ENCODE measurements around the gene BEST1. TPM values are rescaled to one million over a fixed set of nuclear protein-coding genes. Genes with fewer than 3 reads are reported as not detected.

The BEST1 gene
- 10 to 100 TPM; 33.2 to 53.2 (median 45.7) TPM for total RNA-seq

DNA sequence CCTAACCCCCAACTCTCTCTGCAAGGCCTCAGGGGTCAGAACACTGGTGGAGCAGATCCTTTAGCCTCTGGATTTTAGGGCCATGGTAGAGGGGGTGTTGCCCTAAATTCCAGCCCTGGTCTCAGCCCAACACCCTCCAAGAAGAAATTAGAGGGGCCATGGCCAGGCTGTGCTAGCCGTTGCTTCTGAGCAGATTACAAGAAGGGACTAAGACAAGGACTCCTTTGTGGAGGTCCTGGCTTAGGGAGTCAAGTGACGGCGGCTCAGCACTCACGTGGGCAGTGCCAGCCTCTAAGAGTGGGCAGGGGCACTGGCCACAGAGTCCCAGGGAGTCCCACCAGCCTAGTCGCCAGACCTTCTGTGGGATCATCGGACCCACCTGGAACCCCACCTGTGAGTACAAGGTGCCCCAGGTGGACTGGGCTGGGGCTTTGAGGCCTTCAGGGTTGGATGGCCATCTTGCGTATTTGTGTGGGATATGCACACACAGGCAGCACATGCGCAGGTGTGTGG is at the start of gene BEST1:
BEST1 (plus strand) TSS at position 317 of the 513 bp plus-strand sequence. CDS start 1,456 bp downstream, outside the sequence.
- Histone ChIP-seq H3K36me3 (no peaks in the 10 kb centered on the region), H3K27ac (peak within 1 kb of the TSS; percentile 74 to 94 (median 88)), H3K4me1 (peaks cover 0 to 63% (median 34%) of the 10 kb centered on the region in 4 donors), H3K4me3 (peak within 1 kb of the TSS in 3 of 4 donors; percentile 19 to 37 (median 25)), H3K27me3 (no peaks in the 10 kb centered on the region), H3K9me3 (no peaks in the 10 kb centered on the region)
- TF ChIP-seq CTCF (IDR thresholded peaks at IDR 0.05) (no peak), POLR2A (IDR thresholded peaks at IDR 0.05) (peak; percentile 42 to 46), EP300 (IDR thresholded peaks at IDR 0.05) (peak; percentile 62 to 87)
- DNase-seq (ENCODE audit: low spot score in 2 of 2), result no peak
- 61 to 62% methylated on average over 4 to 8 of the region's 8 CpGs for WGBS, 2 donors

GRCh38 chr11:61901397-61901796 is 48.8 kb upstream of the BEST1 start:
- TF ChIP-seq EP300 (IDR thresholded peaks at IDR 0.05), result no peak
- no peak for TF ChIP-seq POLR2A (IDR thresholded peaks at IDR 0.05)
- no peak for TF ChIP-seq CTCF (IDR thresholded peaks at IDR 0.05)
- WGBS, 2 donors, result 89 to 95% methylated on average over 7 to 10 of the region's 10 CpGs

DNA sequence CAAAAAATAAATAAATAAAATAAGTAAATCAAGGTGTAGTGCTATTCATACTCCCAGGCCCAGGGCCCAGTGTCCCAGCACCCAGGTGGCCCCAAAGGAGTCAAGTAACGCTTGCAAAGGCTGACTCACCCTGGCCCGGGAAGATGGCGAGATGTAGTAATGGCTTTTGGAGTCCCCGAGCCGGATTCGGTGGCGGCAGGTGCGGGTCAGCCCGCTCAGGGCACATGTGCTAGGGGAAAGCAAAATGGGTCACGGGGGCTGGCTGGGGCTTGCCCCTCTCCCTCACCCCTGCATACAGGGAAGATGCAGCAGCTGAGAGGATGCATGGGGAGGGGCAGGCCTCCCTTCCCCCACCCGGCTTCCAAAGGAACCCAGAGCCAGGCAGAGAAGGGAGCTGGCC is 47.8 kb upstream of the BEST1 start:
- no peak overlapping the region for H3K4me3 ChIP-seq
- peaks cover 0 to 28% (median 12%) of the 10 kb centered on the region in 4 donors for H3K4me1 ChIP-seq
- H3K27me3 ChIP-seq, result no peaks in the 10 kb centered on the region
- peaks cover 0 to 90% (median 4%) of the 10 kb centered on the region in 3 donors for H3K36me3 ChIP-seq
- H3K27ac ChIP-seq, result no peak overlapping the region
- no peak for TF ChIP-seq EP300 (IDR thresholded peaks at IDR 0.05)
- no peak for TF ChIP-seq CTCF (IDR thresholded peaks at IDR 0.05)
- no peak for TF ChIP-seq POLR2A (IDR thresholded peaks at IDR 0.05)
- WGBS, 2 donors, result 76 to 89% methylated on average over 11 of the region's 11 CpGs
- H3K9me3 ChIP-seq, result no peaks in the 10 kb centered on the region
- DNase-seq (ENCODE audit: low spot score in 2 of 2), result no peak

More at GRCh38 chr11:61901397-61901796, 48.8 kb upstream of the BEST1 start:
- H3K36me3 ChIP-seq, result peaks cover 0 to 90% (median 0%) of the 10 kb centered on the region in 3 donors
- peaks cover 0 to 33% (median 14%) of the 10 kb centered on the region in 4 donors for H3K4me1 ChIP-seq
- no peaks in the 10 kb centered on the region for H3K27me3 ChIP-seq
- no peak overlapping the region for H3K4me3 ChIP-seq
- no peaks in the 10 kb centered on the region for H3K9me3 ChIP-seq
- DNase-seq (ENCODE audit: low spot score in 2 of 2), result no peak
- H3K27ac ChIP-seq, result peak overlapping the region in 1 of 4 donors; percentile 96

GRCh38 chr11:61903845-61904244 is 46.3 kb upstream of the BEST1 start:
- peaks cover 0 to 85% (median 5%) of the 10 kb centered on the region in 3 donors for H3K36me3 ChIP-seq
- H3K27me3 ChIP-seq, result no peaks in the 10 kb centered on the region
- no peak for DNase-seq (ENCODE audit: low spot score in 2 of 2)
- no peak for TF ChIP-seq CTCF (IDR thresholded peaks at IDR 0.05)
- TF ChIP-seq EP300 (IDR thresholded peaks at IDR 0.05), result no peak
- TF ChIP-seq POLR2A (IDR thresholded peaks at IDR 0.05), result no peak
- no peaks in the 10 kb centered on the region for H3K9me3 ChIP-seq
- H3K4me3 ChIP-seq, result no peak overlapping the region
- peaks cover 0 to 26% (median 7%) of the 10 kb centered on the region in 4 donors for H3K4me1 ChIP-seq
- H3K27ac ChIP-seq, result peak overlapping the region in 1 of 4 donors; percentile 38
- WGBS, 2 donors, result 86 to 91% methylated on average over 3 of the region's 3 CpGs

GRCh38 chr11:61904539-61905048 is 45.6 kb upstream of the BEST1 start:
- Histone ChIP-seq H3K9me3 (no peaks in the 10 kb centered on the region), H3K27me3 (no peaks in the 10 kb centered on the region), H3K27ac (peak overlapping the region in 1 of 4 donors; percentile 38), H3K4me3 (no peak overlapping the region), H3K4me1 (peaks cover 0 to 26% (median 7%) of the 10 kb centered on the region in 4 donors), H3K36me3 (peaks cover 0 to 83% (median 5%) of the 10 kb centered on the region in 3 donors)
- 43 to 70% methylated on average over 16 to 17 of the region's 19 CpGs for WGBS, 2 donors
- no peak for DNase-seq (ENCODE audit: low spot score in 2 of 2)
- TF ChIP-seq POLR2A (IDR thresholded peaks at IDR 0.05) (no peak), EP300 (IDR thresholded peaks at IDR 0.05) (no peak), CTCF (IDR thresholded peaks at IDR 0.05) (no peak)

Data from tibial nerve (tissue), 4 donors.